Measurements from ENCODE around the gene IGF1. TPM values are rescaled to one million over a fixed set of nuclear protein-coding genes. Genes with fewer than 3 reads are reported as not detected.

Gene IGF1
- total and polyA plus RNA-seq, 10 of the 15 experiments (the other 5 are each of a cell fraction or from before 2014, with no cell fraction given) = 2.4 to 9.2 (median 3.5) TPM

GRCh38 chr12:102454330-102454729 is 26.0 kb downstream of the IGF1 start:
- no TSS peak for BruUV-seq (replicated peaks)
- no peaks in the 10 kb centered on the region for H3K79me2 ChIP-seq (ENCODE audit: control insufficient read depth, insufficient read depth, low read length)
- FAIRE-seq (no peak), DNase-seq (ENCODE audit: low read depth, low spot score) (no peak), ATAC-seq (no peak)
- ChIA-PET CTCF (interaction anchor here (0.8 kb wide), 1 partner anchor 285 kb away, joined by 3 read pairs; no protein-coding TSS in a partner anchor), POLR2A (no interaction called here), RAD21 (ENCODE audit: unreplicated experiment) (no interaction called here), SMC1A (ENCODE audit: uncharacterized antibody, unreplicated experiment) (interaction anchor here (0.9 kb wide), 1 partner anchor 9 kb away, joined by 3 read pairs; no protein-coding TSS in a partner anchor)
- in situ Hi-C loops (cut with MboI) (no loop called here), intact Hi-C loops (cut with micrococcal nuclease; ENCODE audit: unreplicated experiment) (no loop called here)
- no peak overlapping the region for H3K4me2 ChIP-seq (ENCODE audit: control insufficient read depth, insufficient read depth)
- H3K9me3 ChIP-seq (replicated peaks; ENCODE audit: control insufficient read depth, insufficient read depth, low read length) = no peaks in the 10 kb centered on the region; the same call in 2 of the 3 replicates
- no peak overlapping the region for H3K27ac ChIP-seq (ENCODE audit: control insufficient read depth, insufficient read depth)
- H3K27me3 ChIP-seq (replicated peaks in 1 of 2; ENCODE audit: control insufficient read depth in 2 of 2, insufficient read depth in 2 of 2, low read length in 1 of 2) = no peaks in the 10 kb centered on the region
- no peaks in the 10 kb centered on the region for H4K20me1 ChIP-seq (ENCODE audit: control insufficient read depth, insufficient read depth)
- no peaks in the 10 kb centered on the region for H3K4me1 ChIP-seq (ENCODE audit: control insufficient read depth, insufficient read depth, low read length)
- no peaks in the 10 kb centered on the region for H3K36me3 ChIP-seq (ENCODE audit: control insufficient read depth in 2 of 2, insufficient read depth in 2 of 2, low read length in 1 of 2)
- no peak overlapping the region for H3K4me3 ChIP-seq
- whole genome bisulfite sequencing (ENCODE audit: insufficient coverage, insufficient replicate concordance, low lambda C conversion rate, missing lambda C conversion rate) = 48% methylated on average over 2 of the region's 2 CpGs
- H2AFZ ChIP-seq (ENCODE audit: control insufficient read depth, low read depth, low read length) = no peak overlapping the region
- no peak overlapping the region for H3K9ac ChIP-seq (ENCODE audit: control insufficient read depth, insufficient read depth, low read length)
- no peak for TF ChIP-seq BHLHE40 (IDR thresholded peaks at IDR 0.05; ENCODE audit: borderline replicate concordance in 1 of 2, low read depth in 2 of 2, low read length in 1 of 2)
- TF ChIP-seq CHD4 (IDR thresholded peaks at IDR 0.05) = no peak
- TF ChIP-seq CEBPZ (IDR thresholded peaks at IDR 0.05; ENCODE audit: low read depth, low read length) = no peak
- TF ChIP-seq LARP7 (IDR thresholded peaks at IDR 0.05) = no peak
- TF ChIP-seq IKZF1 (conservative IDR thresholded peaks at IDR 0.05) = no peak
- TF ChIP-seq PAX8 (IDR thresholded peaks at IDR 0.05) = no peak
- TF ChIP-seq MTA3 (IDR thresholded peaks at IDR 0.05; ENCODE audit: borderline replicate concordance, low read length) = no peak
- no peak for TF ChIP-seq SIX5 (IDR thresholded peaks at IDR 0.05; ENCODE audit: low read depth, low read length, severe bottlenecking)
- TF ChIP-seq IRF5 (IDR thresholded peaks at IDR 0.05; ENCODE audit: borderline replicate concordance) = no peak
- TF ChIP-seq MYB (IDR thresholded peaks at IDR 0.05; ENCODE audit: borderline replicate concordance, low read depth, low read length) = no peak
- no peak for TF ChIP-seq SPI1 (IDR thresholded peaks at IDR 0.05; ENCODE audit: borderline replicate concordance, insufficient read depth, low read depth, low read length)
- TF ChIP-seq ZBED1 (IDR thresholded peaks at IDR 0.05; ENCODE audit: borderline replicate concordance) = no peak
- no peak for TF ChIP-seq CUX1 (IDR thresholded peaks at IDR 0.05; ENCODE audit: insufficient replicate concordance, low read depth, low read length)
- TF ChIP-seq POLR2A (IDR thresholded peaks at IDR 0.05; ENCODE audit: low read depth, low read length) = no peak
- no peak for TF ChIP-seq SUPT20H (IDR thresholded peaks at IDR 0.05; ENCODE audit: borderline replicate concordance, control insufficient read depth, low read depth, low read length)
- TF ChIP-seq HDAC6 (IDR thresholded peaks at IDR 0.05; ENCODE audit: unreplicated experiment) = no peak
